A172 (cell line): ENCODE data around the gene MMP13. TPM values are rescaled to one million over a fixed set of nuclear protein-coding genes. Genes with fewer than 3 reads are reported as not detected.
"Not testable (repeated sequence)": the region's sequence is repeated elsewhere in the genome, so short reads cannot be mapped to it uniquely, and the experiment has no call there.

ENCODE experiments used
- DNase-seq: peaks from one replicate; pipeline ENCODE4 v3.0.0-alpha.2; 2015; ENCODE audit warnings: low spot score
- total RNA-seq: library from RNA; depleted of rRNA; stranded (reverse); fragments of >200 nt; shearing (Covaris generic); gene quantifications from 2 replicates; pipeline ENCODE4 v1.2.3, GENCODE V29; 2014; rRNA removed

Gene MMP13
- total RNA-seq, 1 experiment from 2014 or later, result 4.2 TPM

DNA sequence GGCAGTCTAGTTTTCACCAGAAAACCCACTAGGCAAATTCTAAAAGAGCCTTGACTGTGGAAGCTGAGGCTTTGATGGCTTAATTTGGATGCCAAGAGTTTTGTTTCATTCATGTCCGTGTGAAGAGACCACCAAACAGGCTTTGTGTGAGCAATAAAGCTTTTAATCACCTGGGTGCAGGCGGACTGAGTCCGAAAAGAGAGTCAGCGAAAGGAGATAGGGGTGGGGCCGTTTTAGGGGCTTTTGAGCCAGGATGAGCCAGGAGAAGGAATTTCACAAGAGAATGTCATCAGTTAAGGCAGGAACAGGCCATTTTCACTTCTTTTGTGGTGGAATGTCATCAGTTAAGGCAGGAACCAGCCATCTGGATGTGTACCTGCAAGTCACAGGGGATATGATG, 51.6 kb downstream of the MMP13 start:
- DNase-seq, result not testable (repeated sequence)

DNA sequence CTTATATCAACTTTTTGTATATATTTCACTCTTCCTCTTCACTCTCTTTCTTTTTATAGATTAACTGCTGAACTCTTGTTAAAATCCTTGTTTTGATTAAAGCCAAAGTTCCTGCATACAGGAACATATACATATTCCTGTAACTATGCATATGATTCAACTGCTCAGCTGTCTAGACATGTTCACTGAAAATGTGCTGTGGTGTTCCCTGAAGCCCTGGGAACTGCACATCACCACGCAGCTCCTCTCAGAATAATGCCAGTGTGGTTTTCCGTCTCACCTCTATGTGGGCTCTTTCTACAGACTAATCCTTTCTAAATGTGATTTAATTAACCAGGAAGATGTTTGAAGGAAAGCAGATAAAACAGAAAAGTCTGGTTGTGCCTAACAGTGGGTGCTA, 55.2 kb downstream of the MMP13 start:
- no peak for DNase-seq

Other genes starting within 250 kb of the MMP13 start
- not detected in 2 replicates for gene MMP27, start 250.0 kb downstream of the MMP13 start, total RNA-seq
- not detected in 2 replicates for gene MMP8, start 230.8 kb downstream of the MMP13 start, total RNA-seq
- 2.5 and 6.4 TPM in 2 replicates for gene MMP10, start 175.1 kb downstream of the MMP13 start, total RNA-seq
- 12.9 and 19.7 TPM in 2 replicates for gene MMP1, start 157.6 kb downstream of the MMP13 start, total RNA-seq
- 8.6 and 20.0 TPM in 2 replicates for gene MMP3, start 112.1 kb downstream of the MMP13 start, total RNA-seq
- 0.10 TPM in 2 replicates for gene MMP12, start 80.8 kb downstream of the MMP13 start, total RNA-seq
- 75.1 and 97.4 TPM in 2 replicates for gene DCUN1D5, start 136.4 kb upstream of the MMP13 start, total RNA-seq
- 7.7 and 8.0 TPM in 2 replicates for gene DYNC2H1, start 153.7 kb upstream of the MMP13 start, total RNA-seq